ENCODE measurements around the gene ALK.

Gene ALK

DNA sequence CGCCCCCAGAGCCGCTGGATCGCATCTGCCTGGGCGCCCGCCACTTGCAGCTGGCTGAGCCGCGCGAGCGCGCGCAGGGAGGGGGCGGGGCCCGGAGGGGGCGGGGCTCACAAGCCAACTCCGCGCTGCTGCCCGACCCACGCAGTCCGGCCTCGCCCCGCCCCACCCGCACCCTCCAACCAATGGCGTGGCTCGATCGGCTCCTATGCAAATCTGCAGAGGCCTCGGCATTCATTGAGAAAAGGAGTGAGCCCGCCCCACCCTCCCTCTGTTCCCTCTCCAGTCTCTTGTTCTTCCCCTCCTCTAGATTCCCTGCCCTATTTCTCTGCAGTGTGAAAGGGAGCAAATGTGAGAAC, at the start of gene ALK:
Gene ALK (minus strand): TSS at position 27 of the 356 bp plus-strand sequence. CDS start 927 bp downstream, outside the sequence.
- peak; percentile 83 for DNase-seq (ENCODE audit: low spot score)

DNA sequence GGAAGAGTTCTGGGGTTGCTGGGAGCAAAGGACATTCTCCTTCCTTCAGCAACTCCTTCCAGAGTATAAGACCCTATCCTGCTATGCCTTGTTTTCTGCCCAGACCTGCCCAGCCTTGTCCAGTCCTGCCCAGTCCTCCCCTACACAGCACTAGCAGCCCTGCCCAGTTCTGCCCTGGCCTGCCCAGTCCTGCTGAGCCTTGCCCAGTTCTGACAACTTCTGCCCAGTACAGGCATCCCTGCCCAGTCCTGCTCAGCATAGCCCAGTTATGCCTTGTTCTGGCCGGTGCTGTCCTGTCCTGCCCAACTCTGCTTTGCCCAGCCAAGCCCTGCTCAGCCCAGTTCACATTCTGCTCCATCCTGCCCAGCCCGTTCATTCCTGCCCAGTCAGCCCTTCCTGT, 44.9 kb upstream of the ALK start:
- no peak for DNase-seq (ENCODE audit: low spot score)

DNA sequence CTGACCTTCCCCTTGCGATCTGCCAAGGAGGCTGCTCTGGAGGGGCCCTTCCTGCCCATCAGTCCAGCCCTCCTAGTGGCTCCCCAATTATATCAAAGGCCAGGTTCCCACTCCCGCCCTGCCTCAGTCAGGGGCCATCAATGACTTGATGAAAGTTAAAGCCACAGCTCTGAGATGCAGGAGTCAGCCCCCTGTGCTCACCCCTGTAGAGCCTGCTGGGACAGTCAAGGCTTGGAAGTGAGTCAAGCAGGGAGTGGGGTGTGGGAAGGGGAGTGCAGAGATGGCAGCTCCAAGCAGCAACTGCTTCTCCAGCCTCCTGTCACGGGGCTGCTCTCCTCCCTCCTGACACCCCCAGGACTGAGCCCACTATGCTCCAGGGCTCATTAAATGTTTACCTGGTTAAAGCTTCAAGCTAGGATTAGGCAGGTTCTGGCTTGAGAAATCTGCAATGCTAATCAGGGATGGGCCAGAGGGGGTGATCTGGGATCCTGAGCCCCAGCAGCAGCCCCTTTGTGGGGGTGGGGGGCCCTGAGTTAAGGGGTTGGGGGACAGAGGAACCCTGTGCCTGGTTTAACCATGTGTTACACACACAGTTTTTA, 42.7 kb upstream of the ALK start:
- no peak for DNase-seq (ENCODE audit: low spot score)

DNA sequence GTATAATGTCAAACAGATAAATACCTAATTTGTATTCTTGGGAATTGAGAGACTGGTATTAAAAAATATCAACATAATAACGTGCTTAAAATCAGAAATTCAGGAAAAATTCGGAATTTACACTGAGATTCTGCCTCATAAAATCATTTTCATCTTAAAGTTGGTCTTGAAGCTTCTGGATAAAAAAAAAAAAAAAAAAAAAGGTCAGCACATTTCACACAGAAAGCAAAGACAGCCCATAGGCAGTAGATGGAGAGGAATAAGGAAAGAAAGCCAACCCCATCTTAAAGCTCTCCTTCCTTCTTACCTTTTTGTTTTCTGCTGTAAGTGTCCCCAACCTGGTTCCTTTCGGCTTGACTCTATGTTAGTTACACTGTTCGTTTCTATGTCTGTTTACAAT, 41.5 kb upstream of the ALK start:
- no peak for DNase-seq (ENCODE audit: low spot score)

DNA sequence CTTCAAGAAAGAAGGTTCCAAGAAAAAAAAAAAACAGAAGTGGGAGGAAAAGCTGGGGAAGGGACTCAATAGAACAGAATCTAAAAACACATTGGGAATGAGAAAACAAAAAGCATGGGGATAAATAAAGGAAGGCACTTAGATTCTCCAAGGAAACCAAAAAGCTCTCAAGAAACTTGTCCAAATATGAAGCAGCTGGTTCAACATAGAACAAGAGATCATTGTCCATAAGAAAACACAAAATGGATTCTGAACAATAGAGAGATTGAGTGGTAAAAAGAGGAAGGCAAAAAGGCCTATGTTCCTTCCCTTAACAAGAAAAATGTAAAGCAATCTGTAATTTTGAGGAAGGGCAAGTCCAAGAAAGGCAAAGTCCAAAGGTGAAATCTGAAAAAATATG, 32.9 kb upstream of the ALK start:
- DNase-seq (ENCODE audit: low spot score): no peak

DNA sequence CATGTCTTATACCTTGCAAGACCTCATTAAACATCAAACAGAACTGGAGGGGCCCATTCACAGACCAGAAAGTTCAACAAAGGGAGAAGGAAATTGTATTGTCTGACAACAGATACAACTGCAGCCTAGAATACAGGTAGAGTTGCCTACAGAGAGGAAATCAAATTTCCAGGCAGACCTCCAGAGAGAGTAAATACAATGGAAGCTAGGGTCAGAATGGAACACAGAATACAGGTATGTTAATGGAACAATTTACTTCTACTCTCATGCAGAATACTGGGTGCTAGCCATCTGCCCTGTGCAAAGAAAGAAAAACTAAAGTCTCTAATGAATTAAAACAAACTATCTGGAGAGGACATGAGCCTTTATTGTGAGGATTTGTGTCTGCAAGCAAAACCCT, 31.6 kb upstream of the ALK start:
- DNase-seq (ENCODE audit: low spot score): no peak

DNA sequence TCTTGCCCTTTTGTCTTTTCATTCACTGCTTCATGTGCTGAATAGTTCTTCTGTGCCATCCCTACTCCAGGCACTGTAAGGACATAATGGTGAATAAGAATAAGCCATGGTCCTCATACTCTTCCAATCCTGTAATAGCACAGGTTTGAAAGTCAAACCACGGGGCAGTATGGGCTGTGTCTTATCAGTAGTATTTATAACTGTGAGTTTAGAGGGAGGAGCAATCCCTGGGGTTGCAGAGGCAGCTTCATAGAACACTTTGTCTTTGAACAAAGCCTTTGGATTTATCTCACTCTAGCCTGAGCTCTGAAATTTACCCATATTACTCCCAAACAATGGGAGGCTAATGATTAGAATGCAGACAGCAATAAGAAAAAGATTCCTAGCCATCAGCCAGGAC, 30.2 kb upstream of the ALK start:
- DNase-seq (ENCODE audit: low spot score): no peak

DNA sequence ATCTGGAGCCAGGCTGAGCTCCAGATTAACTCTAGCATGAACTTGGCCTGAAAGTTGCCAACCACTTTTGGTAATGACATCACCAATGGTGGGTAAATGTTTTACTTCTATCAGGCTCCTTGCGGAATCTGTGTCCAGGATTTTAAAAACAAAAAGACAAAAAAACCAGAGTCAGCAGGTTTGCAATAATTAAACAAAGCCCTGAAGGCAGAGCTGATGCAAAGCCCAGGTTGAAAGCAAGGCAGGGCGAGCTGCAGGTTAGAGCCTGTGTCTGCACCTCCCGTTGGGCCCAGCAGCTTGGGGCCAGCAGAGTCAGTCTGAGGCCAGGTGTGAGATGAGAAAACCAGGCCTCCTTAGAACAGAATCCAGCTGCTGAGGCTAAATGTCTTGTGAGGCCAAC, 29.1 kb upstream of the ALK start:
- no peak for DNase-seq (ENCODE audit: low spot score)

DNA sequence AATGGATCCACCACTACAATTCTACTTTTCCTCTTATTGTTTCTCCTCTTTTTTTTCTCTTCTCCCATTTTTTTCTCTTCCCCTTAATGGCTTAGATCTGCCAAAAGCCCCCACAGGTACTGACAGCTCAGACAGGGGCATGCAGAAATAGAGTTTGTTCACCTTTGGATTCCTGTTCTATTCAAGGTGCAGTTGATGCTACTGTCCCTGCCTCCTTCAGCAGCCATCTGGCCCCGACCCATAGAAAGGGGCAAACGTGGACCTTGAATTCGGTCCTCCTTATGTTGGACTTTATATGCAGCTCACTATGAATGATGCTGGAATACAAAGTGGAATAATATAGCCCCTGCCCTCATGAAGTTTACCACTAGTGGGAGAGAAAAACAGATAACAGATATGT, 27.7 kb upstream of the ALK start:
- no peak for DNase-seq (ENCODE audit: low spot score)

DNA sequence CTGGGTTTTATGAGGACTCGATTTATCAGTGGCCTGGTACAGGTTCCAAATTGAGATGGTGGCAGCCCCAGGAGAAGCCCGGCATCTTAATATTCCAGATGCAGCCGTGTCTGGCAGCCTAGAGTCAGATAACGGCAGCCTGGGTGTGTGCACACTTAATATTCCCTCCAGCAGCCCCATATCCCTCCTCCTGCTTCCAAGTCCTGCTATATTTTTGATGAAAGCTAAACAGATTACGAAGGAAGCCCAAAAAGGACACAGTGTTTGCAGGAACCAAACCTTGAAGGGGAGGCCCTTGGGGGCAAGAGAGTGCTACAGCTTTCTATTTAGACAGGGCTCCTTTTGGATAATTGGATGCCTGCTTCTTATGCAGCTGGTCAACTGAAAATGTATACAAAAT, 25.1 kb upstream of the ALK start:
- DNase-seq (ENCODE audit: low spot score): no peak

DNA sequence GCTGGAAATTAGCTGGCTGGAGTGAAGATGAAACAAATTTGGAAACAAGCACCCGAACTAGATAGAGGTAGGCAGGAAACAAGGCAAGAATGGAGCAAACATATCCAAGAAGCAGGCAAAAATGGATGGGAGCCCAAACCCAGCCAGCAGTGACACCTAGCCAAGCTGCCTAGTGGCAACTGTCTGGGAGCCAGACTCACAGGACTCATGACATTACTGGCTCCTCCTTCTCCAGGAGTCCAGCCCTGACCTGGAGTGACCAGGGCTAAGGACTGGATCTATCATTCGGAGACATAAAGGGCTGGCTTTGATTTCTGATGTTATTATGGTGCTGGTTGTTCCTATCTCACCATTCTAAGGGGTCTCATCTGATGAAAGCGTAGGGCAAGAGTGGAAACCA, 21.3 kb upstream of the ALK start:
- no peak for DNase-seq (ENCODE audit: low spot score)

DNA sequence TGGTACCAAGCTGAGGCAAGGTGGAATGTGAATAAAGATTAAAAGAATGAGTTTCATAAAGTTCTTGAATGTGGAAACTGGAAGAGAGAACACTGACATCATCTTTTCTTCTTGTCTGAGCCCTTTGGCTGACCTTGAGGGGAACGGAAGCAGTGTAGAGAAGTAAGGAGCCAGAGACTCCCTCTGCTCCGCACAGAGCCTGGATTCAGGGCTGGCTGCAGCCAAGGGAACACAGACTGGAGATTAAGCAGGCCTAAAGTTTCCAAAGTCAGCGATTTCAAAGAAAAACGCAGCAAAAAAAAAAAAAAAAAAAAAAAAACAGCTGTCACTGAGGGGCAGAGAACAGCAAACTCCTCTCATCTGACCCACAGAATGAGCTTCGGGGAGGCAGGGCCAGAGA, 19.3 kb upstream of the ALK start:
- DNase-seq (ENCODE audit: low spot score): no peak

DNA sequence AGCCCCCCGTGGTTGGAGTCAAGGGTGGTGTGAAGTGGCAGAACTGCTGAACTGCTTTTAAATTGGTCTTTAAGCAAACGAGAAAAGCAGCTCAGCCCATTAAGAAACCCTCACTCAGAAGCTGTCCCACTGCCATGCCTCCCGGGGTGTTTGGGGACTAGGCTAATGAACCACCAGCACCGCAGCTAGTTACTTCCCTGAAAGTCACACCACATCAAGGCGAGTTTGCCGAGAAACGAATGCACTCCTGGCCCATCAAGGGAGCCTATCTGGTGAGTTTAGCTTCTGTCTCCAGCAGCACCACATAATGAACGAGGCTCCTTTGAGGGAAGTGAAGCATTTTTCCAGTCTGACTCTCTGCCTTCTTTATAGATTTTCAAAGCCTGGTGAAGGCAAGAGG, 14.6 kb upstream of the ALK start:
- DNase-seq (ENCODE audit: low spot score): peak; percentile 50

DNA sequence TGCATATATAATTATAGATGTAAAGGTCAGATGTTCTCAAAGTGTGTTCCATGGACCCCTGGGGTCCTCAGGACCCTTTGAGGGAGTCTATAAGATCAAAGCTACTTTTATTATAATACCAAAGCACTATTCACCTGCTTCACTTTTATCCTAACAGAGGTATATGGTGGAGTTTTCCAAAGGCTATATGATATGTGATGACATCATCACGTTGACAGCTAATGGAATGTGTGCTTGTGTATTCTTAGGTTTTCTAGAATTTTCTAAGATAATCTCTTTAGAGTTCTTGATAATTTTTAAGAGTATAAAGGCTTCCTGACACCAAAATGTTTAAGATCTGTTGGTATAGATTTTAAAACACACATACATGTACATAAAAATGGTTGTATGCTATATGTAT, 10.4 kb upstream of the ALK start:
- DNase-seq (ENCODE audit: low spot score): no peak

DNA sequence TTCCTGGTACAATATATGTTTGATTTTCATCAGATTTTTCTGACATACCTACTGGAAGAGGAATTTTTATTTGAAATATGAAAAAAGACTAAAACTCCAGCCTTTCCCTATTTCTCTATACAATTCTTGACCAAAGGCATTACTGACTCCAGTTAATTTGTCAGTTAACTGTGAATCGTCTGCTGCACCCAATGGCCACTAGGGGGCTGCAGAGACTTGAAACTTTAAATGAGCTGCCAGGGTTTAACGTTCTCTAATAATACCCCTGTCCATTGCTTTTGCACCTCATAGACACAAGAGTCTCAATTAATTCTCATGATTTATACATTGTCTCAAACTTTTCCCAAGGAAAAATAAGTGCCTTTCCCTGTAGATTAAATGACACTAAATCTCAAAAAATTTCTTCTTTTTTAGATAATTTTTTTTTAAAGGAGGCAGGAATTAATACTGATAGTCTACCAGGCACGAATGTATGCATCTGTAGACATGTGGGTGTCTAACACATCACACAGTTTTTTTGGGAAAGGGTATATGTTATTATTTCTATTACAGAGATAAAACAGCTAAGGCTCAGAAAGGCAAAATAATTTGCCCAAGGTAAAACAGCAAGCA, 1.8 kb upstream of the ALK start:
- peak; percentile 63 for DNase-seq (ENCODE audit: low spot score)

DNA sequence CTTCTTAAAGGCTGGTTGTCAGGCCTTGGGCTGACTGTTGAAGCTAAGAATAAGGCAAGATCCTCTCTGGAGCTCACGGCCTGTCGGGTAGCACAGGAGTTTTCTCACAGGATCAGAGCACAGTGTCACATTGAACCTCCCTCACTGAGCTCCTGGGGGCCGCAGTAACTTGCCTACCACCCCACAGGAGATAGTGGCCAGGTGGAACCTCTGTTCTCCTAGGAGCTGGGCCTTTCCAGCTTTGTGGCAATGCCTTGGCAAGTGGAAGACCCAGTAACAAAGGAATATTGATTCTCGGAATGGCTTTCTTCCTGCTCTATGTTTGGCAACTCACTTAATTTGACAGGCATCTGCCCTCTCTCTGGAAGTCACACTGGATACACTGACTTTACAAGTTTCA, 1.2 kb upstream of the ALK start:
- no peak for DNase-seq (ENCODE audit: low spot score)

DNA sequence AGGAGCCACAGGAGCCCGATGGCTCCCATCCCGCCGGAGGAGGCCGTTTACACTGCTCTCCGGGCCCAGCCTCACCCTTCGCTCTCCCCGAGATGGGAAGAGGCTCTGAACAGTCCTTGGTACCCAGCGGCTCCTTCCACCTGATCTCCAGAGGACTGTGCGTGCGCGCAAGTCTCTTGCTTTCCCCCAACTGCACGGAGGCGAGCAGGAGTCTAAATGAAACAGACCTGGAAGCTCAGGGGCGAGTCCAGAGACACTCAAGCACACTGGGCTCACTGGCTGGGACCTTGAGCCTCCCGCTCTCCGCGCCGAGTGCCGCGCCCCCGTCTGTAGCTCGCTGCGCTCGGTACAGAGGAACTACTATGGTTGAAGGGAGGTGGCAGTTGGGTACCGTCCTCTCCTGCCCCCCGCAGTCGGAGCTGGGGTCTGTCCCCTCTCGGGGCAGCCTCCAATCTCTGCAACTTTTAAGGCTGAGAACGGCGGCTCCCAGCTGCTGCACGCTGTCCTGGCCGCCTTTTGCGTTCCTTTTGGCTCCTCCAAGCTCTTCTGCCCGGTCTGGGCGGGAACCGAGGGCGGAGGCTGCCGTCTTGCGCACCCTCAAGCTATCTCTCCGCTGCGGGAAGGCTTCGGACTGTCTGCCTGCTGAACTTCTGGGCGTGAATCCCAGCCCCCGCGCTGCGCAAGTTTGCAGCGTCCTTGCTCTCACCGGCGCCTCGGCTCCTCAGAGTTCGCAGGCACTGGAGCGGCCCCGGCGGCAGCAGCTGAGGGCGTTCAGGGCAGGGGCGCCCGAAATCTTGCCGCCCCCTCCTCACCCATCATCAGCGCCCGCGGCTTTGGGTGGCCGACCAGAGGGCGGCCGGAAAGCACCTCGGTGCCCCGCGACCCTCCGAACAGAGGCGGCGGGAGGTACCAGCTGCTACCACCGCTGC, 491 bp downstream of the ALK start:
- peak; percentile 10 for DNase-seq (ENCODE audit: low spot score)

DNA sequence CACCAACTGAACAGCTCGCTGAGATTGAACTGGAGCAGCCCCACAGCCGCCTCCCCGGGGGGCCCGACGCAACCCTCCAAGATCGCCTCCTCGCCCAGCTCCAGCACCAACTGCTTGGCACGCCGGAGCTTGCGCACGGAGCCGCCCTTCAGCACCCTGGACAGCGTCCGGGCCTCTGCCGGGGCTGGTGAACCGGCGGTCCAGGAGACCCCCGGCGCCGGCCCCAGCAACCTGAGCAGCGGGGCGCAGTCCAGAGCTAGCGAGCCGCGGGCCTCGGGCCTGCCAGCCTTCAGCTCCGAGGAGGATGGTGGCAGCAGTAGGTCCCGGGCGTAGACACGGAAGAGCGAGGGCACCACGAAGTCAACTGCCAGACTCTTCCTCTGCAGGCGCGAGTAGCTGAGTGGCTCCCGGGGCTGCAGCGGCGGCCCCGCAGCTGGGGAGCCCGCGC, 1.2 kb downstream of the ALK start:
- no peak for DNase-seq (ENCODE audit: low spot score)

DNA sequence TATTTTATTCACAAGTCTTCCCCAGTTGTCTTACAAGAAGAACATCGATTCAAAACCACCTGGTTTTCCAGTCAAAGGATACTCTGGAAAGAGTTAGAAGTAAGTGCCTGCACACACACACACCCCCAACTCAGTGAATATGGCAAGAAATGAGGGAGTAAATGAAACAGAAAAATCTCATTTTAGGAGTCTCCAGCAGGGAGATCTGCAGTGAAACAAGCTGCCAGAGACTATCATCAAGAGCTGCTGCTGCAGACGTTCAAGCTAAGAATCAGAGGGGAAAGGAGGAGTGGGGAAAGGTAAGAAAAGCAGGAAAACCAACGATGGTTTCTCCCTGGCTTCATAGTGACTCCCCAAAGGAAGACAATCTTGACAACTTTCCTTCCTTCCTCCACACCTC, 2.4 kb downstream of the ALK start:
- no peak for DNase-seq (ENCODE audit: low spot score)

DNA sequence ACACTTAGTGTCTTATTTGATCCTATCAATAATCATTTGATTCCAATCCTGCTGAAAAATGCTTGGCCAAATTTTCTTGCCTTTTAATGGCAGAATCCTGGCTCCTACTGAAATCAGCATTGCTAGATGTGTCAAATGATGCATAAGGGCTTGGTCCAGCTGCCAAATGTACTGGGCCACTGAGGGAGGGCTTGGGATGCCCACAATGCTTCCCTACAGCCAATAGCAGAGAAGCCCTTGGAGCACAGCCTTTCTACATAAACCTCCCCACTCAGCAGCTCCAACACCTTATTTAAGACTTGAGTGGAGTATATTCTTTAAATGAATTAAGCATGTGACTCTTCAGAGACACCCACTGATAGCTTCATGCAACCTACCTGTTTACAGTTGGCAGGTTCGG, 3.6 kb downstream of the ALK start:
- no peak for DNase-seq (ENCODE audit: low spot score)

DNA sequence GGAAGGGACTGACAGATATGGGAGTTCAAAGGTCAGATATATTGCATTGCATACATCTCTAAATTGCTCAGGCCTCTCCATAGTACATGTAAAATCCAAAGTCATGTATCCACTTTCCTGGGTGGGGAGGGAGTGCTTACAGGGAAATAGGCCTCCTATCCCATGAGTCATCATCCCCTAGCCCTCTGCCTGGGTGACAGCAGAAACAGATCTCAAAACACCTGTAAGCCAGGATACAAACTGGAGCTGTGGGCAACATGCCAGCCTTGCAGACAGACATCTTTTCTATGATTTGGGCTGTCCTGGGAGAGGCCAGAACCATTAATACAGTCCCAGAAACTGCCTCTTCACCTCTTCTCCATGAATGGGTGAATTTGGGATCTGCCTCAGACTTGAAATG, 4.8 kb downstream of the ALK start:
- DNase-seq (ENCODE audit: low spot score): peak; percentile 80

DNA sequence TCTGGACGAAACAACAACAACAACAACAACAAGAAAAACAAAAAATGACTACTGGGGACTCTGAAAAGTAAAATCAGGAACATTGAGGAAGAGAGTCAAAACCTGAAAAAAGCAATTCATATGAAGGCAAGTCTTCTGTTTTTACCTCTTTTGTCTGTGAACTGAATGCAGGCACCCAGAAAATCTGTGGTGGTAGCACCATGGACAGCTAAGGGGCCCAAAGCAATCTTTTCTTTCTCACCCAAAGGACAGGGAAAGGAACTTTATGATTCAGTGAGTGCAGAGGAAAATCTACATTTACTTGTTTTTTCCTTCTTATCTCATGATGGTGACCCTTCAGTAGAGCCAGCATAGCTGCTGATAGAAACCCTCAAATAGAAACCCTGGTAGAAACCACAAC, 10.4 kb downstream of the ALK start:
- DNase-seq (ENCODE audit: low spot score): no peak

DNA sequence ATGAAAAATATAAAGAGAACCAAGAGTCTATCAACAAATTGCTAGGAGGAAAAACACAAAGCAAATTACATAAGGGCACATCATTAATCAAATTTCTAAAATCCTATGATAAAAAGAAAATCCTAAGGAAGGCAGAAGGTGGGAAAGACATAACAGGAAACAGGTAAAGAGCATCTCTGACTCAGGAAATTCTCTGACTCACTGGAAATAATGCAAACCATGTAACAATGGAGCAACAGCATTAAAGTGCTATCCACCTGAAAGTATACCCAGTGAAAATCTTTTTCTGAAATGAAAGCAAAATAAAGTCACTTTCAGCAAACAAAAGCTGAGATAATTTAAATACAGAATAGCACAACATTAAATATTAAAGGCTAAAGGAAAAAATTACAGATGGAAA, 10.9 kb downstream of the ALK start:
- no peak for DNase-seq (ENCODE audit: low spot score)
